ENCODE measurements around the gene YAE1. TPM values are rescaled to one million over a fixed set of nuclear protein-coding genes. Genes with fewer than 3 reads are reported as not detected.

The YAE1 gene
- total RNA-seq, 1 experiment from 2014 or later: 20.9 TPM

GRCh38 chr7:39583539-39583938, 17.3 kb downstream of the YAE1 start:
- no peaks in the 10 kb centered on the region for H4K20me1 ChIP-seq (ENCODE audit: insufficient read depth, low read depth, low read length)
- no peak for DNase-seq
- peaks cover 5% of the 10 kb centered on the region; the same call in 1 of the 2 replicates for H3K4me1 ChIP-seq (ENCODE audit: low read length)
- H3K27ac ChIP-seq (ENCODE audit: low read length): no peak overlapping the region
- H3K9me2 ChIP-seq (replicated peaks; ENCODE audit: insufficient read depth, low read length): no peaks in the 10 kb centered on the region
- H3K4me3 ChIP-seq (ENCODE audit: low read length): no peak overlapping the region
- H3K9me3 ChIP-seq (ENCODE audit: low read length): no peaks in the 10 kb centered on the region
- no peaks in the 10 kb centered on the region for H3K27me3 ChIP-seq (ENCODE audit: low read length)
- H3K79me2 ChIP-seq (ENCODE audit: low read length): no peaks in the 10 kb centered on the region
- no peak overlapping the region for H2AFZ ChIP-seq (ENCODE audit: low read length)
- no peaks in the 10 kb centered on the region for H3K36me3 ChIP-seq (ENCODE audit: insufficient read depth, low read length)
- H3K9ac ChIP-seq (ENCODE audit: low read length): no peak overlapping the region
- no peak overlapping the region for H3K4me2 ChIP-seq (ENCODE audit: low read depth, low read length, poor library complexity, severe bottlenecking)

GRCh38 chr7:39587393-39587792, 21.2 kb downstream of the YAE1 start:
- H3K27me3 ChIP-seq (ENCODE audit: low read length): no peaks in the 10 kb centered on the region

DNA sequence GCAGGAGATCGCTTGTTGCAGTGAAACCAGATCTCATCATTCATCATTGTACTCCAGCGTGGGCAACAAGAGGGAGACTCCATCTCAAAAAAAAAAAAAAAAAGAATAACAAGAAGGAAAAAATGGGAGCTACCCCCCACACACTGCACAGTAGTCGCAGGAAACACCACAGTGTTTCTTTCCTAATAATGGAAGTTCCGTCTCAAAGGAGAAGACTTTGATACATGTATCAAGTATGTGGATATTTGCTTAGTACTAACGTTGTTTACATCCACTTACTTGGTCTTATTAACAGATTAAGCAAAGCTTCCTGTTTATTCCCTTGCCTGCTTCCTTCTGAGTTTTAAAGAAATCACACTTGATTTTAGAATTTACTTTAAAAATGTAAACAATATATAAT, 22.2 kb downstream of the YAE1 start:
- no peaks in the 10 kb centered on the region for H3K36me3 ChIP-seq (ENCODE audit: insufficient read depth, low read length)
- DNase-seq: no peak
- H3K27me3 ChIP-seq (ENCODE audit: low read length): no peaks in the 10 kb centered on the region
- no peak overlapping the region for H3K4me2 ChIP-seq (ENCODE audit: low read depth, low read length, poor library complexity, severe bottlenecking)
- no peaks in the 10 kb centered on the region for H4K20me1 ChIP-seq (ENCODE audit: insufficient read depth, low read depth, low read length)
- H3K4me3 ChIP-seq (ENCODE audit: low read length): no peak overlapping the region
- no peak overlapping the region for H2AFZ ChIP-seq (ENCODE audit: low read length)
- no peaks in the 10 kb centered on the region for H3K9me3 ChIP-seq (ENCODE audit: low read length)
- no peak overlapping the region for H3K27ac ChIP-seq (ENCODE audit: low read length)
- no peaks in the 10 kb centered on the region for H3K79me2 ChIP-seq (ENCODE audit: low read length)
- no peaks in the 10 kb centered on the region for H3K4me1 ChIP-seq (ENCODE audit: low read length)
- H3K9ac ChIP-seq (ENCODE audit: low read length): no peak overlapping the region
- H3K9me2 ChIP-seq (replicated peaks; ENCODE audit: insufficient read depth, low read length): no peaks in the 10 kb centered on the region

More at GRCh38 chr7:39587393-39587792, 21.2 kb downstream of the YAE1 start:
- Histone ChIP-seq H3K27ac (ENCODE audit: low read length) (no peak overlapping the region), H3K9me3 (ENCODE audit: low read length) (no peaks in the 10 kb centered on the region), H3K4me1 (ENCODE audit: low read length) (no peaks in the 10 kb centered on the region), H3K4me3 (ENCODE audit: low read length) (no peak overlapping the region), H3K9ac (ENCODE audit: low read length) (no peak overlapping the region), H2AFZ (ENCODE audit: low read length) (no peak overlapping the region), H3K79me2 (ENCODE audit: low read length) (no peaks in the 10 kb centered on the region), H3K4me2 (ENCODE audit: low read depth, low read length, poor library complexity, severe bottlenecking) (no peak overlapping the region), H3K9me2 (replicated peaks; ENCODE audit: insufficient read depth, low read length) (no peaks in the 10 kb centered on the region), H4K20me1 (ENCODE audit: insufficient read depth, low read depth, low read length) (no peaks in the 10 kb centered on the region), H3K36me3 (ENCODE audit: insufficient read depth, low read length) (no peaks in the 10 kb centered on the region)
- DNase-seq: no peak

DNA sequence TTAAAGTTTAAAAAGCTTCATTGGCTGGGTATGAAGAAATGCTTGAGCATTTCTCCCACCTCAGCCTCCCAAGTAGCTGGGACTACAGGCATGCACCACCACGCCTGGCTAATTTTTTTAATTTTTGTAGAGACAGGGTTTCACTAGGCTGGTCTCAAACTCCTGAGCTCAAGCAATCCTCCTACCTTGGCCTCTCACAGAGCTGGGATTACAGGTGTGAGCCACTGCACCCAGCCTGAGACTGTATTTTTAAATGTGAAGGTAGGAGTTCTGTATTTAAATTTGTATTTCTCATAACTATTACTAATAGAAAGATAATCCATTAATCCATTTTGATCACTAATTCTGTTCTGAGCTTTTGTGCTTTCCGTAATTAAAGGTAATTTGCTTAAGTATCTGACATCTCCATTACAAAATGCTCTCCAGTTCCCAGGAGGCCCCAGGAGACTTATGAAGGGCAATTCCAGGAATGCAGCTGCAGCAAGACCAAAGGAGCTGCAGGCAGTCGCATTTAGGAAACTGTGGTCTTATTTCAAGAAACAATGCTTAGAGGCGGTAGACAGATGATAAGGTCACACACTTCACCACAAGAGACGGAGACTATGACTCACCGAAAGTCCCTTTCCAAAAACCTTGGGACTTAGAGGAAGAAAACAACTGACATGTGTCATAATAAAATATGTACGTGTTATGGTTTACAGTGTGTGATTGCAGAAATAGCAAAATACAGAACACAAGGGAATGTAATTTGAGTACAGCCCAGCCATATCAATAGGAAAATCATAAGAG, 23.3 kb downstream of the YAE1 start:
- DNase-seq: no peak
- Histone ChIP-seq H3K9me3 (ENCODE audit: low read length) (no peaks in the 10 kb centered on the region), H3K4me1 (ENCODE audit: low read length) (no peaks in the 10 kb centered on the region), H3K36me3 (ENCODE audit: insufficient read depth, low read length) (no peaks in the 10 kb centered on the region), H4K20me1 (ENCODE audit: insufficient read depth, low read depth, low read length) (no peaks in the 10 kb centered on the region), H2AFZ (ENCODE audit: low read length) (no peak overlapping the region), H3K9me2 (replicated peaks; ENCODE audit: insufficient read depth, low read length) (no peaks in the 10 kb centered on the region), H3K27me3 (ENCODE audit: low read length) (no peaks in the 10 kb centered on the region), H3K27ac (ENCODE audit: low read length) (no peak overlapping the region), H3K4me2 (ENCODE audit: low read depth, low read length, poor library complexity, severe bottlenecking) (no peak overlapping the region), H3K79me2 (ENCODE audit: low read length) (no peaks in the 10 kb centered on the region), H3K9ac (ENCODE audit: low read length) (no peak overlapping the region), H3K4me3 (ENCODE audit: low read length) (no peak overlapping the region)

- Histone ChIP-seq H3K9me2 (replicated peaks; ENCODE audit: insufficient read depth, low read length) (no peaks in the 10 kb centered on the region), H3K4me2 (ENCODE audit: low read depth, low read length, poor library complexity, severe bottlenecking) (no peak overlapping the region), H3K4me1 (ENCODE audit: low read length) (no peaks in the 10 kb centered on the region), H3K4me3 (ENCODE audit: low read length) (no peak overlapping the region), H3K9me3 (ENCODE audit: low read length) (no peaks in the 10 kb centered on the region), H3K27ac (ENCODE audit: low read length) (no peak overlapping the region), H3K79me2 (ENCODE audit: low read length) (no peaks in the 10 kb centered on the region), H3K36me3 (ENCODE audit: insufficient read depth, low read length) (no peaks in the 10 kb centered on the region), H4K20me1 (ENCODE audit: insufficient read depth, low read depth, low read length) (no peaks in the 10 kb centered on the region), H3K27me3 (ENCODE audit: low read length) (no peaks in the 10 kb centered on the region), H3K9ac (ENCODE audit: low read length) (no peak overlapping the region), H2AFZ (ENCODE audit: low read length) (no peak overlapping the region)
- DNase-seq: no peak
Measured at GRCh38 chr7:39592586-39592985, 26.4 kb downstream of the YAE1 start.

DNA sequence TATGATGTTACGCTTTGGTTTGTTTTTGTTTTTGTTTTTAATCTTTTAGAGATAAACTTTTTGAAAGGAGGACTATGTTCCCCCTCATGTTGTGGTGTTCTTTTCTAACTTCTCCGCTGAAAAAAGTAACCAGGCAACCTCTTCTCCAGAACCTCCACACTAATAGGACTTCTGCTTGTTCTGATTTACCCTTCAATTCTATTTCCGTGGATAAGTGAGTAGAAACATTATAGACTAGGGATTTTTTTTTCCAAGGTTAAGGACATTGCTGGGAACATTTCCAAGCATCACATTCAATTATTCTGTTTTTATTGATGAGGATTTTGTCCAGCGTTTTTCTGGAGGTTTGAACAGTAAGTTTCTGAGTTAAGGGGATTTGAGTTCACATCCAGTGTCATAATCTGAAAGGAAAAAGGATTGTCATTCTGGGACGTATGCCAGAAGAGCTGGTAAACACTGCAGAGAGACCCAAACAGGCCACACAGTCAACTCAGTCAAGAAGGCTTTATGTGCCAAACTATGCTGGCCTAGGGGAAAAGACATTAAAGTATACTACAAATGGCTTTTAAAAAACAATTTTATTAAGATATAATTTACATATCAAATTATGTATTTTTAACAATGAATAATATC, 28.9 kb downstream of the YAE1 start:
- Histone ChIP-seq H3K9me2 (replicated peaks; ENCODE audit: insufficient read depth, low read length) (no peaks in the 10 kb centered on the region), H2AFZ (ENCODE audit: low read length) (no peak overlapping the region), H4K20me1 (ENCODE audit: insufficient read depth, low read depth, low read length) (no peaks in the 10 kb centered on the region), H3K4me3 (ENCODE audit: low read length) (no peak overlapping the region), H3K9ac (ENCODE audit: low read length) (no peak overlapping the region), H3K4me1 (ENCODE audit: low read length) (no peaks in the 10 kb centered on the region), H3K9me3 (ENCODE audit: low read length) (no peaks in the 10 kb centered on the region), H3K27me3 (ENCODE audit: low read length) (no peaks in the 10 kb centered on the region), H3K36me3 (ENCODE audit: insufficient read depth, low read length) (no peaks in the 10 kb centered on the region), H3K79me2 (ENCODE audit: low read length) (no peaks in the 10 kb centered on the region), H3K27ac (ENCODE audit: low read length) (no peak overlapping the region), H3K4me2 (ENCODE audit: low read depth, low read length, poor library complexity, severe bottlenecking) (no peak overlapping the region)
- DNase-seq: no peak

- Histone ChIP-seq H3K9ac (ENCODE audit: low read length) (no peak overlapping the region), H2AFZ (ENCODE audit: low read length) (no peak overlapping the region), H3K9me2 (replicated peaks; ENCODE audit: insufficient read depth, low read length) (no peaks in the 10 kb centered on the region), H3K4me3 (ENCODE audit: low read length) (no peak overlapping the region), H3K79me2 (ENCODE audit: low read length) (no peaks in the 10 kb centered on the region), H3K36me3 (ENCODE audit: insufficient read depth, low read length) (no peaks in the 10 kb centered on the region), H3K27ac (ENCODE audit: low read length) (no peak overlapping the region), H4K20me1 (ENCODE audit: insufficient read depth, low read depth, low read length) (no peaks in the 10 kb centered on the region), H3K9me3 (ENCODE audit: low read length) (no peaks in the 10 kb centered on the region), H3K27me3 (ENCODE audit: low read length) (0 out of 2 replicates have a peak, but pooled peaks cover 4% of the 10 kb centered on the region), H3K4me2 (ENCODE audit: low read depth, low read length, poor library complexity, severe bottlenecking) (no peak overlapping the region), H3K4me1 (ENCODE audit: low read length) (no peaks in the 10 kb centered on the region)
- DNase-seq: no peak
Measured at GRCh38 chr7:39602351-39602750, 36.1 kb downstream of the YAE1 start.

GRCh38 chr7:39603924-39604323, 37.7 kb downstream of the YAE1 start:
- Histone ChIP-seq H3K9me2 (replicated peaks; ENCODE audit: insufficient read depth, low read length) (no peaks in the 10 kb centered on the region), H3K27me3 (ENCODE audit: low read length) (0 out of 2 replicates have a peak, but pooled peaks cover 4% of the 10 kb centered on the region), H3K79me2 (ENCODE audit: low read length) (no peaks in the 10 kb centered on the region), H3K9me3 (ENCODE audit: low read length) (no peaks in the 10 kb centered on the region), H3K4me2 (ENCODE audit: low read depth, low read length, poor library complexity, severe bottlenecking) (no peak overlapping the region), H3K4me1 (ENCODE audit: low read length) (no peaks in the 10 kb centered on the region), H2AFZ (ENCODE audit: low read length) (no peak overlapping the region), H3K9ac (ENCODE audit: low read length) (no peak overlapping the region), H4K20me1 (ENCODE audit: insufficient read depth, low read depth, low read length) (no peaks in the 10 kb centered on the region), H3K27ac (ENCODE audit: low read length) (no peak overlapping the region), H3K4me3 (ENCODE audit: low read length) (no peak overlapping the region), H3K36me3 (ENCODE audit: insufficient read depth, low read length) (no peaks in the 10 kb centered on the region)
- no peak for DNase-seq

All from Karpas-422 (cell line).